ENCODE results near the gene F11R.
"Not testable (repeated sequence)": the region's sequence is repeated elsewhere in the genome, so short reads cannot be mapped to it uniquely, and the experiment has no call there.

Gene F11R

DNA sequence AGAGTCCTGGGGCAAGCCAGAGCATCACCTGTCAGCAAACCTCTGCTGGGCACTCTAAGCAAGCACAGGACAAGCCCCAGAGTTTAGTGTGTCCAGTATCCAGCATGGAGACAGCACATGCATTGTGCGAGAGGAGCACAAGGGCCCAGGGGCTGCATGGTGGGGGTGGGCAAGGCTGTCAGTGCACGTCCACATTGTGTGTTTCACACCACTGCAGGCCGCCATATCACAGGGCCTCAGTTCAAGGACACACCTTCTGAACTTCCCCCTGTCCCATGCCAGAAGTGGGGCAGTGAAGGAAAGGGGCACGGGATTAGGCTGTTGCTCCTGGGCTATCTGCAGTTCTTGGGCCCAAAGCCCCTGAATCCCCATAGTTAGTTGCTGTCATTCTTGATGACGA, 18.6 kb upstream of the F11R start:
- DNase-seq = no peak

- no peak for DNase-seq
Observed at GRCh38 chr1:161039154-161039545, 18.2 kb upstream of the F11R start.

DNA sequence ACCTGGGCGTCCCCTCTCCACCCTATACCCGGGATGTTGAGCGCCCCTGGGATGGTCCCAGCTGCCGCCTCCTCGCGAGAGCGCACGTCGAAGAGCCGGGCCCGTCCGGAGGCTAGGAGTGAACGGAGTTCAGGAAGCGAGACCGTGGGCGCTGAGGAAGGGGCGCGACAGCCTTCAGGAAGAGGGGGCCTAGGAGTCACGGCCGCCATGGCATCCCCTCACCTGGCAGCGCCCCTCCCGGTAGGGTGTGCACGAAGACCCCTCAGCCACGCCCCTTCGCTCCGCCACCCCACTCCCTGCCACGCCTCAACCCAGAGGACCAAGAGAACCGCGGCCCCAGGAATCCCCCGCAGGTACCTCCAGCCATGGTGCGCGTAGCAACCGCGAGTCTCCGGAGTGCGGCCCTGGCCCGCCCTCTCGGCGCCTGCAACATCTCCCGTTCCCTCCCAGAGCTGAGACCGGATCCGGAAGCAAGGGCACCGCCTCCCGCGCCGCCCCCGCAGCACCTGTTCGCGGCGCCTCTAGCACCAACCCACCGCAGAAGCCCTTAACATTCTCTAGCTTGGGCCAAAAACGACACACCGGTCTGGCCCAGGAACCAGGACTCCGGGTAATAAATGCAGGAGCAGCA, 17.7 kb upstream of the F11R start, which contains the start of gene TSTD1:
Gene TSTD1 (minus strand): TSS at position 442 of the 631 bp plus-strand sequence. CDS start 75 bp downstream, at position 367.
- peak; percentile 88 to 91 for DNase-seq

- DNase-seq = no peak
Observed at GRCh38 chr1:161037661-161038522, 16.9 kb upstream of the F11R start.

- DNase-seq = no peak
Observed at GRCh38 chr1:161033751-161034150, 12.8 kb upstream of the F11R start.

DNA sequence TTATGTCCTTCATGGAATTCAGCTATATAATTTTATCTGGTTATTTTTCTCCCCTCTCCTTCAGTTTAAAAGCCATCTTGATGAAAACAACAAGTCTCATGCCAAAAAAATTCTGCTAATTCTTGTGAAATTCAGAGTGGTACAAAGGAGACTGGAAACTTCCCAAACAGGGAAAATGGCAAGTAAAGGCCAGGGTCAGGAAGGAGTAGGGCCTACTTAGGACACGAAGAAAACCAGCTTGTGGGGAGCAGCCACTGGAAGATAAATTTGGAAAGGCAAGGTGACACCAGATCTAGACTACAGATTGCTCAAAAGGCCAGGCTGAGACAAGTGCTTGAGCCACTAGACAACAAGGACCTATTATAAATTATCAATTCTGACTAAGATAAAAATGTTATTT, 11.5 kb upstream of the F11R start:
- no peak for DNase-seq

- DNase-seq = no peak
Observed at GRCh38 chr1:161031874-161032273, 10.9 kb upstream of the F11R start.

- not testable (repeated sequence) for DNase-seq
Observed at GRCh38 chr1:161029466-161029865, 8.5 kb upstream of the F11R start.

- DNase-seq = not testable (repeated sequence)
Observed at GRCh38 chr1:161026954-161027353, 6.0 kb upstream of the F11R start.

DNA sequence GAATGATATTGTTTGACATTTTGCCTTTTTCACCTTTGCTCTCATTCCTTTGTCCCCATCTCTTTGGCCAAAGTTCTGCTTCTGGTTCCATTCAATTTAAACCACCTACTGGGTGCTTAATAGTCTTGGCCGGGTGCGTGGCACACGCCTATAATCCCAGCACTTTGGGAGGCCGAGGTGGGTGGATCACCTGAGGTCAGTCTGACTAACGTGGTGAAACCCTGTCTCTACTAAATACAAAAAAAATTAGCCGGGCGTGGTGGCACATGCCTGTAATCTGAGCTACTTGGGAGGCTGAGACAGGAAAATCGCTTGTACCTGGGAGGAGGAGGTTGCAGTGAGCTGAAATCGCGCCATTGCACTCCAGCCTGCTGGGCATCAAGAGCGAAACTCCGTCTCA, 1.5 kb upstream of the F11R start:
- DNase-seq = not testable (repeated sequence)

DNA sequence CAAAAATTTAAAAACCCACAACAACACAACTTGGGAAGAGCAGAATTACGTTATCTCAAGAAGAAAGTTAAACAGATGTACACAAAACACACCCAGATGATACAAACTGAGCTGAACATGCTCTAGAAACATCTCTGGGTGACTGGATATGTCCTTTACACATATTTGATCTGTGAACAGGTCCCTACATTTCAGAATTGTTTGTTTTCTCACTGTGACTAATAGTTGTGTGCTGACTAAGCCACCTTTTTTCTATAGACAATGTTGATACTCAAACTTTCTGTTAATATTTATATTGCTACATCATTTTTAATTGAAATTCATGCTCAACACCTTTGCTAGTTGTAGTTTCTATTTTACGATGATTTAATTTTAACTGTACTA, 1.0 kb upstream of the F11R start:
- DNase-seq = no peak

GRCh38 chr1:161021165-161021969, 415 bp upstream of the F11R start:
- peak; percentile 93 to 96 for DNase-seq

GRCh38 chr1:161019751-161020495, 1.0 kb downstream of the F11R start:
- DNase-seq = no peak

DNA sequence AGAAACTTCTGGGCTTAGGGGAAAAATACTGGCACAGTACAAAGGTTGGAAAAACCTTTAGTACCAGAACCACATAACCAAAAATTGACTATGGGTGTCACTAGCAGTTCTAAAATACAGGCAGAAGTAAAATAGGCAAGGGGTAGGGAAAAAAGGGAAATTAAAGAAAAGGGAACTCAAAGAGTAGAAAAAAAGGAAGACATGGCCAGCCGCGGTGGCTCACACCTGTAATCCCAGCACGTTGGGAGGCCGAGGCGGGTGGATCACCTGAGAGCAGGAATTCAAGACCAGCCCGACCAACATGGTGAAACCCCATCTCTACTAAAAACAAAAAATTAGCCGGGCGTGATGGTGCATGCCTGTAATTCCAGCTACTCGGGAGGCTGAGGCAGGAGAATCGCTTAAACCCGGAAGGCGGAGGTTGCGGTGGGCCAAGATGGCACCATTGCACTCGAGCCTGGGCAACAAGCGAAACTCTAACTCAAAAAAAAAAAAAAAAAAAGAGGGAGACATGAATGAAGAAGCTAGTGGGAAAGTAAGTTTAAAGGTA, 1.8 kb downstream of the F11R start:
- not testable (repeated sequence) for DNase-seq

DNA sequence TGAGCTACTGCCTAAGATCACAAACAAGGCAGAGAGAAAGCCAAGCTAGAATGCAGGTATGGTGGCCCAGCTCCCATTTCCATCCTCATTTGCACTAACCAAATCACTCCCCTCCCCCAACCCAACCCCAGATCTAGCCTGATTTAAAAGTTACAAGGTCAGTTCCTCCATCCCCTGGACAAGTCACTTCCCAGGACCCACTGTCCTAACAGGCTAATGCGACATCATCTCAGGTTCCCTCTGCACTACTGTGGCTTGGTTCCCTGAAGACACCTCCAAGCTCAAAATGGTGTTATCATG, 2.4 kb downstream of the F11R start:
- no peak for DNase-seq

GRCh38 chr1:161017756-161018630, 3.0 kb downstream of the F11R start:
- DNase-seq = no peak

- not testable (repeated sequence) for DNase-seq
Observed at GRCh38 chr1:161017181-161017580, 3.8 kb downstream of the F11R start.

GRCh38 chr1:161016683-161017082, 4.3 kb downstream of the F11R start:
- not testable (repeated sequence) for DNase-seq

DNA sequence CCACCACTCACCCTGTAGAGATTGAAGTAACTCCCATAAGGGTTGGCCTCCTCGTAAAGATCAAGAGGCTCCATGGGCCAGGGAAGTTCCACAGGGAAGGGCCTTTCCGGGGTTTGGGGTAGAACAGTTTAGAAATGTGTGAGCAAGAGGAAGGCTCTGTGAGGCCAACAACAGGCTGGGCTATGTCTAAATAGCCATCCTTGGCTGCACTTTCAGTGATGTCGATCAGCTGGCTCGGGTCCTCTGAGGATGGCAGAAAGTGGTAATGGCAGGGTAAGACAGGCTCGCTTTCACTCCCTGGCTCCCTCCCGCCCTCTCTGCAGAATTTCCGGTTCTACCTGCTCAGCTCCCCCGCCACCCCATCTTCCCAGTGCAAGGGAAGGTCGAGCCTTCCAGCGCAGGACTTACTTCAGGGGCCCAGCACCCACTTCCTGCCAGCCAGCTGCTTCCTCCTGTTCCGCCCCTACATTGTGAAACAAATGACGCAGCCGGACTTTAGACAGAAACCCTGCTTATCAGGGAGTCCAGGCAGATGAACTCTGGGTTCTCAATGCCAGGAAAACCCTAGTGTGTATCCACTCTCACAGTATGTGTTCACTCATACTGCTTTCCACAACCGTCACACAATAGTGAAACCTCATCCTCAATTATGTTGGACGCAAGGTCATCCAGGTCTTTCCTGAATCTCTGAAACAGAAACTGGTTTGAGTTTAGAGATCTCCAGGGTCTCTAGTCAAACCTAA, 7.3 kb downstream of the F11R start:
- peak; percentile 84 to 87 for DNase-seq

GRCh38 chr1:161013131-161013487, 7.8 kb downstream of the F11R start:
- peak in 1 of 2 donors; percentile 45 for DNase-seq

DNA sequence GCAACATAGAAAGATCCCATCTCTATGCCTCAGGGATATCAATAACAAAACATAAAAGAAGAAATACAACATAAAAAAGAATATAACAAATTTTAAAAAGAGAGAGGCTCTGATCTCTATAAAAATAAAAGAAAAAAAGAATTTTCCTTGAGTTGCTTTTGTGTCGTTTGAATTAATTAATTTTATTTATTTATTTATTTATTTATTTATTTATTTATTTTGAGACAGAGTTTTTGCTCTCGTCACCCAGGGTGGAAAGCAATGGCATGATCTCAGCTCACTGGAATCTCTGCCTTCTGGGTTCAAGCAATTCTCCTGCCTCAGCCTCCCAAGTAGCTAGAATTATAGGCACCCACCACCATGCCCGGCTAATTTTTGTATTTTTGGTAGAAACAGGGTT, 8.5 kb downstream of the F11R start:
- no peak for DNase-seq
